ENCODE measurements around the gene GLYR1.

GLYR1 gene

GRCh38 chr16:4847774-4848587 is 893 bp upstream of the GLYR1 start:
- DNase-seq (ENCODE audit: low read depth) = peak; percentile 74

- peak; percentile 64 for DNase-seq (ENCODE audit: low read depth)
Observed at GRCh38 chr16:4846503-4846900, 586 bp downstream of the GLYR1 start.

- DNase-seq (ENCODE audit: low read depth) = no peak
Observed at GRCh38 chr16:4840984-4841383, 6.1 kb downstream of the GLYR1 start.

GRCh38 chr16:4839942-4840341 is 7.1 kb downstream of the GLYR1 start:
- DNase-seq (ENCODE audit: low read depth) = no peak

GRCh38 chr16:4837733-4838501 is 9.2 kb downstream of the GLYR1 start:
- DNase-seq (ENCODE audit: low read depth) = no peak

GRCh38 chr16:4836727-4837126 is 10.4 kb downstream of the GLYR1 start:
- no peak for DNase-seq (ENCODE audit: low read depth)

- no peak for DNase-seq (ENCODE audit: low read depth)
Observed at GRCh38 chr16:4833584-4833983, 13.5 kb downstream of the GLYR1 start.

GRCh38 chr16:4832698-4833343 is 14.3 kb downstream of the GLYR1 start:
- no peak for DNase-seq (ENCODE audit: low read depth)

- DNase-seq (ENCODE audit: low read depth) = no peak
Observed at GRCh38 chr16:4831616-4832015, 15.5 kb downstream of the GLYR1 start.

- DNase-seq (ENCODE audit: low read depth) = no peak
Observed at GRCh38 chr16:4830408-4830807, 16.7 kb downstream of the GLYR1 start.

- DNase-seq (ENCODE audit: low read depth) = no peak
Observed at GRCh38 chr16:4828567-4829321, 18.3 kb downstream of the GLYR1 start.

- no peak for DNase-seq (ENCODE audit: low read depth)
Observed at GRCh38 chr16:4826980-4827379, 20.1 kb downstream of the GLYR1 start.

- DNase-seq (ENCODE audit: low read depth) = no peak
Observed at GRCh38 chr16:4826526-4826925, 20.6 kb downstream of the GLYR1 start.

GRCh38 chr16:4825196-4825595 is 21.9 kb downstream of the GLYR1 start:
- no peak for DNase-seq (ENCODE audit: low read depth)

GRCh38 chr16:4820652-4821051 is 26.4 kb downstream of the GLYR1 start:
- DNase-seq (ENCODE audit: low read depth) = no peak

GRCh38 chr16:4814542-4815173 is 32.4 kb downstream of the GLYR1 start:
- no peak for DNase-seq (ENCODE audit: low read depth)

GRCh38 chr16:4814046-4814445 is 33.0 kb downstream of the GLYR1 start:
- DNase-seq (ENCODE audit: low read depth) = no peak

- DNase-seq (ENCODE audit: low read depth) = no peak
Observed at GRCh38 chr16:4813251-4814003, 33.7 kb downstream of the GLYR1 start.

- no peak for DNase-seq (ENCODE audit: low read depth)
Observed at GRCh38 chr16:4811773-4812172, 35.3 kb downstream of the GLYR1 start.

GRCh38 chr16:4811242-4811641 is 35.8 kb downstream of the GLYR1 start:
- no peak for DNase-seq (ENCODE audit: low read depth)

GRCh38 chr16:4806280-4806679 is 40.8 kb downstream of the GLYR1 start:
- no peak for DNase-seq (ENCODE audit: low read depth)

All from ELR (cell line).